GM18907 (cell line): Measurements from ENCODE around the gene MCOLN2.
A peak's percentile ranks its signal among the peaks of the same experiment; 100 is the strongest.
"Not testable (repeated sequence)": the region's sequence is repeated elsewhere in the genome, so short reads cannot be mapped to it uniquely, and the experiment has no call there.

Experiments
- ATAC-seq: cut with Tn5 transposase; IDR thresholded peaks from one replicate; pipeline ENCODE4 v1.9.1; 2021; ENCODE audit warnings: mild to moderate bottlenecking, moderate library complexity; ENCODE audit not compliant: unreplicated experiment

The MCOLN2 gene

GRCh38 chr1:84986561-84986960 is 10.4 kb downstream of the MCOLN2 start:
- ATAC-seq, result not testable (repeated sequence)

- no peak for ATAC-seq
Observed at GRCh38 chr1:84985365-84985764, 11.5 kb downstream of the MCOLN2 start.

- ATAC-seq, result no peak
Observed at GRCh38 chr1:84982395-84982794, 14.5 kb downstream of the MCOLN2 start.

GRCh38 chr1:84975035-84975434 is 21.9 kb downstream of the MCOLN2 start:
- peak; percentile 37 for ATAC-seq

GRCh38 chr1:84973498-84974334 is 23.2 kb downstream of the MCOLN2 start:
- peak; percentile 51 for ATAC-seq

GRCh38 chr1:84972377-84972987 is 24.4 kb downstream of the MCOLN2 start:
- ATAC-seq, result peak; percentile 52

GRCh38 chr1:84971957-84972356 is 25.0 kb downstream of the MCOLN2 start:
- ATAC-seq, result peak; percentile 41

GRCh38 chr1:84969489-84970250 is 27.2 kb downstream of the MCOLN2 start:
- peak; percentile 58 for ATAC-seq

GRCh38 chr1:84968865-84969264 is 28.0 kb downstream of the MCOLN2 start:
- ATAC-seq, result no peak

- ATAC-seq, result no peak
Observed at GRCh38 chr1:84968101-84968500, 28.8 kb downstream of the MCOLN2 start.

- ATAC-seq, result no peak
Observed at GRCh38 chr1:84967666-84968065, 29.2 kb downstream of the MCOLN2 start.

GRCh38 chr1:84963021-84963420 is 33.9 kb downstream of the MCOLN2 start:
- ATAC-seq, result no peak

- no peak for ATAC-seq
Observed at GRCh38 chr1:84961316-84961715, 35.6 kb downstream of the MCOLN2 start.

GRCh38 chr1:84960371-84960770 is 36.5 kb downstream of the MCOLN2 start:
- no peak for ATAC-seq

- ATAC-seq, result peak; percentile 80
Observed at GRCh38 chr1:84959294-84959693, 37.6 kb downstream of the MCOLN2 start.

GRCh38 chr1:84957966-84958365 is 38.9 kb downstream of the MCOLN2 start:
- ATAC-seq, result no peak

- no peak for ATAC-seq
Observed at GRCh38 chr1:84956655-84957054, 40.3 kb downstream of the MCOLN2 start.

GRCh38 chr1:84956097-84956496 is 40.8 kb downstream of the MCOLN2 start:
- ATAC-seq, result no peak

GRCh38 chr1:84949664-84950063 is 47.2 kb downstream of the MCOLN2 start:
- ATAC-seq, result no peak

- ATAC-seq, result no peak
Observed at GRCh38 chr1:84947536-84948410, 49.1 kb downstream of the MCOLN2 start.

- no peak for ATAC-seq
Observed at GRCh38 chr1:84946631-84947030, 50.3 kb downstream of the MCOLN2 start.
